Measurements from ENCODE around the gene KAZALD1. TPM values are rescaled to one million over a fixed set of nuclear protein-coding genes. Genes with fewer than 3 reads are reported as not detected.

The KAZALD1 gene
- total RNA-seq, 1 experiment from 2014 or later, result 1.8 TPM

GRCh38 chr10:101103430-101103829 is 41.6 kb downstream of the KAZALD1 start:
- DNase-seq, result no peak
- no peaks in the 10 kb centered on the region for H3K36me3 Mint-ChIP-seq (ENCODE audit: insufficient read depth, unreplicated experiment)
- peaks cover 66% of the 10 kb centered on the region for H3K27me3 Mint-ChIP-seq (ENCODE audit: unreplicated experiment)
- BruUV-seq (replicated peaks), result no TSS peak
- H3K4me1 Mint-ChIP-seq (ENCODE audit: low read depth, unreplicated experiment), result no peaks in the 10 kb centered on the region
- no peak for TF ChIP-seq CTCF (IDR thresholded peaks at IDR 0.05; ENCODE audit: unreplicated experiment)
- no peaks in the 10 kb centered on the region for H3K9me3 Mint-ChIP-seq (ENCODE audit: low read depth, unreplicated experiment)
- no peak overlapping the region for H3K27ac Mint-ChIP-seq (ENCODE audit: unreplicated experiment)
- CTCF ChIA-PET, result no interaction called here
- intact Hi-C loops (cut with micrococcal nuclease; ENCODE audit: unreplicated experiment), result no loop called here
- no peak overlapping the region for H3K4me3 Mint-ChIP-seq (ENCODE audit: low read depth, unreplicated experiment)

DNA sequence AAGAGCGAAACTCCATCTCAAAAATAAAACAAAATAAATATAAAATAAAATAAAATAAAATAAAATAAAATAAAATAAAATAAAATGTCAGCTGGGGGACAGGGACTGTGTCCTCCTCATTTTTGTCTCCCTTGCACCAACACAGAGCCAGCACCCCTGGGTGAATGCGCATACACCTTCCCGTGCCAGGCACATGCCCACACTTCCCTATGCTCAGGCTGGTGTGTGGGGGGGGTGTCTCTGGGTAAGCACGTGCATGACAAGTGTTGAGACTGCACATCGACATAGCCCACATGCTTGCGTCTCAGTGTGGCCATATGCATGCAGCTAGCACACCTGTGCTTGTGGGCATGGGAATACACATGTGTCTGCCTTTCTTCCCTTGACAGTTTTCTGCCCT is 44.6 kb downstream of the KAZALD1 start:
- CTCF ChIA-PET, result interaction anchor here (1.3 kb wide), 1 partner anchor 11 kb away, joined by 3 read pairs; no protein-coding TSS in a partner anchor
- DNase-seq, result no peak
- TF ChIP-seq CTCF (IDR thresholded peaks at IDR 0.05; ENCODE audit: unreplicated experiment), result no peak
- Mint-ChIP-seq H3K27ac (ENCODE audit: unreplicated experiment) (no peak overlapping the region), H3K9me3 (ENCODE audit: low read depth, unreplicated experiment) (no peaks in the 10 kb centered on the region), H3K4me1 (ENCODE audit: low read depth, unreplicated experiment) (no peaks in the 10 kb centered on the region), H3K36me3 (ENCODE audit: insufficient read depth, unreplicated experiment) (peaks cover 4% of the 10 kb centered on the region), H3K27me3 (ENCODE audit: unreplicated experiment) (peaks cover 40% of the 10 kb centered on the region), H3K4me3 (ENCODE audit: low read depth, unreplicated experiment) (no peak overlapping the region)
- intact Hi-C loops (cut with micrococcal nuclease; ENCODE audit: unreplicated experiment), result no loop called here
- no TSS peak for BruUV-seq (replicated peaks)

DNA sequence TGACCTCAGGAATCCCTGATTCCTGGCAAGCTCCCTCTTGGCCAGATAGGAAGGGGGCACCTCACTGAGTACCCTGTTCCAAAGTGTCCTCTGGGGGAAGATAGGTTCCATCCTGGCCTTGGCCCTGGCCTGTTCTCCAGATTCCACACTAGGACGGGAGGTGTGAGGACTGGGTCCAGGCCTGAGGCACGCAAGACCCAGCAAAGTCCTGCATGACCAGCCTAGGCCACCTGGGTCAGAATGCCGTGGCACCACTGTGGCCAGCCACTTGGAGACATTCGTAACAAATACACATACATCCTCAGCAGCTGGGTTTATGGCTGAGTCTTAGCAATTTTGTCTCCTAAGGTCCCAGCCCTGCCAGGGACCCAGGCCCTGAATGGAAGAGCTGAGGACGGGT is 46.0 kb downstream of the KAZALD1 start:
- DNase-seq, result no peak
- H3K27me3 Mint-ChIP-seq (ENCODE audit: unreplicated experiment), result peaks cover 33% of the 10 kb centered on the region
- peaks cover 4% of the 10 kb centered on the region for H3K36me3 Mint-ChIP-seq (ENCODE audit: insufficient read depth, unreplicated experiment)
- TF ChIP-seq CTCF (IDR thresholded peaks at IDR 0.05; ENCODE audit: unreplicated experiment), result no peak
- intact Hi-C loops (cut with micrococcal nuclease; ENCODE audit: unreplicated experiment), result no loop called here
- no peak overlapping the region for H3K4me3 Mint-ChIP-seq (ENCODE audit: low read depth, unreplicated experiment)
- BruUV-seq (replicated peaks), result no TSS peak
- no peaks in the 10 kb centered on the region for H3K4me1 Mint-ChIP-seq (ENCODE audit: low read depth, unreplicated experiment)
- CTCF ChIA-PET, result interaction anchor here (0.5 to 1.3 kb wide), 3 partner anchors 13 to 1669 kb away, joined by 3 read pairs; no protein-coding TSS in a partner anchor
- H3K9me3 Mint-ChIP-seq (ENCODE audit: low read depth, unreplicated experiment), result no peaks in the 10 kb centered on the region
- no peak overlapping the region for H3K27ac Mint-ChIP-seq (ENCODE audit: unreplicated experiment)

DNA sequence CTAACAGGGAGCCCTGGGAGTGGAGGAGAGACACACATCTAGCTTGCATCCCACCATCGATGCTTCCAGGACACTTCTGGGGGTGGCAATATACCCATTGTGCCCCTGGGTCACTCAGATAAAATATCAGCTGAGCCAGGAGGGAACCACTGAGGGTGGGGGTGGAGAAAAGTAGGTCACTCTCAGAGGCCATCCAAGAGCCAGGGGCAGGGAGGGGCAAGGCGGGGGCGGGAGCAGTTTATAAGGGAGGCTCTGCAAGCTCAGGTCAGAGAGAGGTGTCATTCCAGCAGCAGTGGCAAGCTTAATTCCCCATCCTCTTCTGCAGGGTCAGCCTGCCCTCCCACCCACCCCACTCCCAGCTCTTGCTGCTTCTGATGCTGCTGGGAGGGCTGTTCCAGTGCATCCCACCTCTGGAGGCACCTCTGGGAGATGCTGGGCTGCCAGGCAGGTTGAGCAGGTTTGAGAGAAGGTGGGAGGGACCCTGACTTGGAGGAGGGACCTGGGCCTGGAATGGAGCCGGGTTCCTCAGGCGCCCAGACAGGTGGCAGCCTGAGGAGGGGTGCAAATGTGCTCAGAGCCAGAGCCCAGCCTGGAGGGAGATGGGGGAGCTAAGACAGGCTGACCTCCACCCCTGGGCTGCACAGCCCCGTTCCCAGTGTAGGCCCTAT is 49.2 kb downstream of the KAZALD1 start:
- BruUV-seq (replicated peaks), result no TSS peak
- TF ChIP-seq CTCF (IDR thresholded peaks at IDR 0.05; ENCODE audit: unreplicated experiment), result no peak
- intact Hi-C loops (cut with micrococcal nuclease; ENCODE audit: unreplicated experiment), result no loop called here
- peak; percentile 58 for DNase-seq
- peaks cover 47% of the 10 kb centered on the region for H3K27me3 Mint-ChIP-seq (ENCODE audit: unreplicated experiment)
- H3K4me1 Mint-ChIP-seq (ENCODE audit: low read depth, unreplicated experiment), result no peaks in the 10 kb centered on the region
- CTCF ChIA-PET, result no interaction called here
- peaks cover 4% of the 10 kb centered on the region for H3K36me3 Mint-ChIP-seq (ENCODE audit: insufficient read depth, unreplicated experiment)
- H3K27ac Mint-ChIP-seq (ENCODE audit: unreplicated experiment), result no peak overlapping the region
- no peak overlapping the region for H3K4me3 Mint-ChIP-seq (ENCODE audit: low read depth, unreplicated experiment)
- no peaks in the 10 kb centered on the region for H3K9me3 Mint-ChIP-seq (ENCODE audit: low read depth, unreplicated experiment)
